Measurements from ENCODE around the gene WNK2.

DNA sequence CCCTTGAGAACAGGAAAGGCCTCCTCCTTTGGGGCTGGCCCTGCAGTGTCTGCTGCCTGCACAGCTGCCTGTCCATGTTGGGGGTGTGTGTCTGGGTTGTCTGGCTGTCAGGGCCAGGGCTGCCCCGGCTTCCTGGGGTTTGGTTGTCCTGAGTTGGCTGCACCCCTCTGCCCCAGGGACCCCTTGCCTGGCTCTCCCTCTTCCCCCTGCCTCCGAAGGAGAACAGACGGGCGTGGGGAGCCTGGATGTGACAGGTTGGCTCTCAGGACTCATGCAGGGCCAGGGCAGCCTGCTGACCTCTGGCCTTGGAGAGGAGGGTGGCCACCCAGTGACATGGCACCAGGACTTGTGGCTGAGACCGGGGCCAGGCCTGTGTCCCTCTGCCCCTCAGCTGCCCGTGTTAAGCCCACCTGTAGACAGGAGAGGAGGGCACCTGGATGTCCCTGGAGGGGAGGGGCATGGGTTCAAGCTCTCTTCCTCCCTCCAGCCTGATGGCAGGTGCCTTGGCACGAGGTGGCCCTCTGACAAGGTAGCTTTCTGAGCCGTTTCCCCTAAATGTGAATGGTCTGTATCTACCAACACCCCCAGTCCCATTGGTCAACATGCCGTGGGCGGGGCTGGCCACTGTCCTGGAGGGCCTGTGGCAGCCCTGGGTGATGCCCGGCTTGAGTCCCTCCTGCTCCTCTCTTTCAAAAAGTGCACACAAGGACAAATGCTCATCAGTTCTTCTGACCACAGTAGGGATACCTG is 34.9 kb downstream of the WNK2 start:
- TF ChIP-seq, protein P1, sequence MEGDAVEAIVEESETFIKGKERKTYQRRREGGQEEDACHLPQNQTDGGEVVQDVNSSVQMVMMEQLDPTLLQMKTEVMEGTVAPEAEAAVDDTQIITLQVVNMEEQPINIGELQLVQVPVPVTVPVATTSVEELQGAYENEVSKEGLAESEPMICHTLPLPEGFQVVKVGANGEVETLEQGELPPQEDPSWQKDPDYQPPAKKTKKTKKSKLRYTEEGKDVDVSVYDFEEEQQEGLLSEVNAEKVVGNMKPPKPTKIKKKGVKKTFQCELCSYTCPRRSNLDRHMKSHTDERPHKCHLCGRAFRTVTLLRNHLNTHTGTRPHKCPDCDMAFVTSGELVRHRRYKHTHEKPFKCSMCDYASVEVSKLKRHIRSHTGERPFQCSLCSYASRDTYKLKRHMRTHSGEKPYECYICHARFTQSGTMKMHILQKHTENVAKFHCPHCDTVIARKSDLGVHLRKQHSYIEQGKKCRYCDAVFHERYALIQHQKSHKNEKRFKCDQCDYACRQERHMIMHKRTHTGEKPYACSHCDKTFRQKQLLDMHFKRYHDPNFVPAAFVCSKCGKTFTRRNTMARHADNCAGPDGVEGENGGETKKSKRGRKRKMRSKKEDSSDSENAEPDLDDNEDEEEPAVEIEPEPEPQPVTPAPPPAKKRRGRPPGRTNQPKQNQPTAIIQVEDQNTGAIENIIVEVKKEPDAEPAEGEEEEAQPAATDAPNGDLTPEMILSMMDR (IDR thresholded peaks at IDR 0.05; ENCODE audit: insufficient read depth, low read length) = no peak
- TF ChIP-seq GABPA (IDR thresholded peaks at IDR 0.05; ENCODE audit: low read depth) (no peak), POLR2AphosphoS5 (IDR thresholded peaks at IDR 0.05; ENCODE audit: low read depth) (no peak), SPI1 (IDR thresholded peaks at IDR 0.05; ENCODE audit: borderline replicate concordance, low read depth) (no peak)
- TF ChIP-seq, protein P2, sequence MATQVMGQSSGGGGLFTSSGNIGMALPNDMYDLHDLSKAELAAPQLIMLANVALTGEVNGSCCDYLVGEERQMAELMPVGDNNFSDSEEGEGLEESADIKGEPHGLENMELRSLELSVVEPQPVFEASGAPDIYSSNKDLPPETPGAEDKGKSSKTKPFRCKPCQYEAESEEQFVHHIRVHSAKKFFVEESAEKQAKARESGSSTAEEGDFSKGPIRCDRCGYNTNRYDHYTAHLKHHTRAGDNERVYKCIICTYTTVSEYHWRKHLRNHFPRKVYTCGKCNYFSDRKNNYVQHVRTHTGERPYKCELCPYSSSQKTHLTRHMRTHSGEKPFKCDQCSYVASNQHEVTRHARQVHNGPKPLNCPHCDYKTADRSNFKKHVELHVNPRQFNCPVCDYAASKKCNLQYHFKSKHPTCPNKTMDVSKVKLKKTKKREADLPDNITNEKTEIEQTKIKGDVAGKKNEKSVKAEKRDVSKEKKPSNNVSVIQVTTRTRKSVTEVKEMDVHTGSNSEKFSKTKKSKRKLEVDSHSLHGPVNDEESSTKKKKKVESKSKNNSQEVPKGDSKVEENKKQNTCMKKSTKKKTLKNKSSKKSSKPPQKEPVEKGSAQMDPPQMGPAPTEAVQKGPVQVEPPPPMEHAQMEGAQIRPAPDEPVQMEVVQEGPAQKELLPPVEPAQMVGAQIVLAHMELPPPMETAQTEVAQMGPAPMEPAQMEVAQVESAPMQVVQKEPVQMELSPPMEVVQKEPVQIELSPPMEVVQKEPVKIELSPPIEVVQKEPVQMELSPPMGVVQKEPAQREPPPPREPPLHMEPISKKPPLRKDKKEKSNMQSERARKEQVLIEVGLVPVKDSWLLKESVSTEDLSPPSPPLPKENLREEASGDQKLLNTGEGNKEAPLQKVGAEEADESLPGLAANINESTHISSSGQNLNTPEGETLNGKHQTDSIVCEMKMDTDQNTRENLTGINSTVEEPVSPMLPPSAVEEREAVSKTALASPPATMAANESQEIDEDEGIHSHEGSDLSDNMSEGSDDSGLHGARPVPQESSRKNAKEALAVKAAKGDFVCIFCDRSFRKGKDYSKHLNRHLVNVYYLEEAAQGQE (IDR thresholded peaks at IDR 0.05; ENCODE audit: insufficient replicate concordance, low read depth) = no peak

All from HL-60 (cell line).